GM21528 (cell line): Measurements from ENCODE around the gene LDLRAD3.

ENCODE experiments used
- ATAC-seq: cut with Tn5 transposase; IDR thresholded peaks from one replicate; pipeline ENCODE4 v1.9.1; 2021; ENCODE audit warnings: mild to moderate bottlenecking, moderate library complexity; ENCODE audit not compliant: unreplicated experiment, low FRiP score

LDLRAD3 gene

DNA sequence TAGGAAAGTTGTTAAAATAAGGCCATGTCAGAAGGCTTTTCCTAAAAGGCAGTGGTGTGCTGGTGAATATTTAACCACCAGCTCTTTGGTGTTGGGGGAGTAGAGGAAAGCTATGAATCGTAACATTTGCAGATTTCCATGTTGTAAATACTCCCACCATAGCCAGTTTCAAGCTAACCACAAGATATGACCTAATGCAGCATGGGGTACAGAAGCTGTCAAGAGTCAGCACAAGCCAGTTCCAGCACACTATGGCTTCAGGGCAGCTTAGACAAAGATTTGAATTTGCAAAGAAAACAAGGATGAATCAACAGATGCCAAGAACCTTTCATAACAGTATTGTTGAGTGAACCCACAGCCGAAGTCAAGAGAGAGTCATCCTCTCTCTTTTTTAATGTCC, 305.4 kb downstream of the LDLRAD3 start:
- no peak for ATAC-seq

DNA sequence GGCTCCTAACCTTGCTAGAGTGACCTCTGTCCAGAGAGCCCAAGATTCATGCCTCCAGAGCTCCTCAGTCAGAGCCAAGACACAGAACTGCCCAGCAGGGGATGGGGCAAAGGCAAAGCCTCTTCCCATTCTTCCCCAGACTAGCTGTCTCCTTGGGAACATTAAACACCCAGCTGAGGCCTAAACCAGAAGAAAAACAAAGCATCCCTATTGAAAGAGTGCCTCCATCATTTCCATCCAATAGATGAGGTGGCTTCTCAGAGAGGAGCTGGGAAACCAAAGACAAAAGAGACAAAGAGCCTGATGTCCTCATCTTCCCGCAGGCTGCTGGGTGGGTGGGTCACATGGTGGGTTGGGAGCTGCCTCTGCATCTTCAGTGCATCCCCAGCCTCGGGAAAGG, 308.0 kb downstream of the LDLRAD3 start:
- ATAC-seq, result no peak

- ATAC-seq, result no peak
Measured at GRCh38 chr11:36253238-36253637, 309.4 kb downstream of the LDLRAD3 start.

DNA sequence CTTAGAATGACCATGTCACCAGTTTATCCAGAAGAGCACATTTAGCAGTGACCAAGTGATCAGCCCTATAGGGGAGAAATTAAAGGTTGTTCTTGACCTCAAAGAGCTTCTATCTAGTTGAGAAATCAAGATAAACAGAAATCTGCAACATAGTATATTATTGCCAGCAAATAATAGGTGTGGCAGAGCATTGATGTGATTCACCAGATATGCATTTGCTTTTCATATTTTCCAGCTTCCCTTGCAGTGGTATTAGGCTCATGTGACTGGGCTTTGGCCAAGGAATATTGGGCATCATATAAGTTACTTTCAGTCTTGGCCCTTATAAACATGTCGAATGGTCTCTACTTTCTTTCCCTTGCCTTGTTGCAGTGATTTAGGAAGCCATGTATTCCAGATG, 310.9 kb downstream of the LDLRAD3 start:
- no peak for ATAC-seq

- no peak for ATAC-seq
Measured at GRCh38 chr11:36257351-36257750, 313.5 kb downstream of the LDLRAD3 start.

- no peak for ATAC-seq
Measured at GRCh38 chr11:36258730-36259360, 315.0 kb downstream of the LDLRAD3 start.

- no peak for ATAC-seq
Measured at GRCh38 chr11:36261094-36261493, 317.2 kb downstream of the LDLRAD3 start.

DNA sequence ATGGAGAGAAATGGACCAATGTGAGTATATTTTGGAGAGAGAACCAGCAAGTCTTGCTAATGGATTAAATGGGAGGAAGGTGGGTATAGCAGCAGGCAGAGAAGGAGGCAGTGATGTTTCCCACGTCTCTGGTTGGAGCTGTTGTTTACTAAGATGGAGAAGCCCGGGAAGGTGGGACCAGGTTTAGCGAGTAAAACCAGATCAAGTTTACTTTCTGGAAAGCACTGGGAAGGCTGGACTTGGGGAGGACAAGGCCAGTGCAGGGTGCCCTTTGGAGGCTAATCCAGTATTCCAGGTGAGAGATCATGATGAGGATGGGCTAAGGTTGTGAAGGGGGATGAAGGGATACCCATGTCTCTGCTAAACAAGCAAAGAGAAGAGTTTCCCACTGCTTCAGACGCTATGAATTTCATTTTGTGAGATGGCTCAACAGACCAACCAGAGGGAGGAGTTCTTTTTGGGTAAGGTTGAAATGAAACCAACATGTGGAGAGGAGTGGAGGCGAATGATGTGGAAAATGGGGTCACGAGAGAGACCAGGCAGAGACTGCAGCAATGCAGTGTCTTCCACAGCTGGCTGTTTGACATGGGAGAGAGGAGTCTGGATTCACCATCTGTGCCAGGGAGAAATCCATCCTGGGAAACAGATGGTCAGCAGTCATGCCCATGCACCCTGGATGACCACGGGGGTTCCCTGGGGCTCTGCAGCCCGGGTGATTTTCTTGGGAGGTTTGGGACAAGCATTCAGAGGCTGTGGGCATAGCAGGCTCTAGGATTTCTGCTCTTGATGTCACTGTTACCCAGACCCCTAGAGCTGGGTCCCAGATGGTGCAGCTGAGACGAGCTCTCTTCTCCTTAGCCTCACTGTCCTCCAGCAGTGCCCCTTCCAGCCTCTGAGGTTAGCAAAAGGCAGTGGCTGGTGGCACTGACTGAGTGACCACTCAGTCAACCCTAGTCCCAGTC, 320.4 kb downstream of the LDLRAD3 start:
- no peak for ATAC-seq

- no peak for ATAC-seq
Measured at GRCh38 chr11:36264973-36265344, 321.1 kb downstream of the LDLRAD3 start.

GRCh38 chr11:36265793-36266628, 322.1 kb downstream of the LDLRAD3 start:
- peak; percentile 75 for ATAC-seq

DNA sequence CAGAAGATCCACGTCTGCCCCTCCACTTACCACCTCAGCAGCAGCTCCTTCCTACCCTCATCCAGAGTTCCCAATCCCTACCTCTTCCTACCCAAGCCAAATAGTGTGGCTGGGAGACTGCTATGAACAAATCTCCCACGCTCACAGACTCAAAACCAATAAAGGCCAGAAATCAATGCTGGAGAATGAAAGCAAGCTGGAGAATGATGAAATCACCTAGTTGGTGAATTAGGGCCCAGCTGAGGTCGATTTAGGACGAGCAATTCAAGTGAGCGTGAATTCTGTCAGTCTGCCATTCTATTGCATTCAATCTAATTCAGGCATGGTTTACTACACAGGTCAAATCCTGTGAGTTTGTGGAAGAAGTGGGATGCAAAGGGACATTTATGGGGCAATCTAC, 322.9 kb downstream of the LDLRAD3 start:
- no peak for ATAC-seq

- ATAC-seq, result no peak
Measured at GRCh38 chr11:36268337-36268985, 324.6 kb downstream of the LDLRAD3 start.

- no peak for ATAC-seq
Measured at GRCh38 chr11:36270701-36271100, 326.8 kb downstream of the LDLRAD3 start.

DNA sequence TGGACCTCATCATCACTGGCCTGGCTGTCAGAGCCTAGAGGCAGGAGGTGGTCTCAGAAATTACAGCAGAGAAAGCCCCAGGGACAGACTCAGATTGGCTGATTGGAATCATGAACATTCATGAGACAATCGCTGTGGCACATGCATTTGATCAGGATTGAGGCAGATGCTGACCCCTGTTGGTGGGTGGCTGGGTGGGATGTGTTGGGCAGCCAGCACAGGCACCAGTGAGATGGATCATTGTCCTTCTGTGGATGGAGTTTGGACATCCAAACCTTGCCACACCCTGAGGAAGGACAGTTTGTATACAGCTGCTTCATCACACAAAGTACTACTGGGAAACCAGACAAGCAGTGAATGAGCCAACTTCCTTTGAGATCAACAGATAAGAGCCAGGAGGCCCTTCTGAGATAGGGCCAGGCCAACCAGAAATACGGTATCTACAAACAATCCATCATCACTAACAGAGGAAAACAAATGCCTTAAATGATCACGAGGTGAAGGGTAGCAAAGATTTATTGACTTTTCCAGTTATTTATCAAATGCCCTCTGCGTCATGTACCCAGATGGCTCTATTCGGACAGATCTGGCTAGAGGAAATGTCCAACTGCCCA, 328.0 kb downstream of the LDLRAD3 start:
- ATAC-seq, result no peak

GRCh38 chr11:36273110-36273509, 329.2 kb downstream of the LDLRAD3 start:
- no peak for ATAC-seq

- ATAC-seq, result no peak
Measured at GRCh38 chr11:36274414-36274813, 330.6 kb downstream of the LDLRAD3 start.

GRCh38 chr11:36278531-36279282, 334.8 kb downstream of the LDLRAD3 start:
- no peak for ATAC-seq

- ATAC-seq, result no peak
Measured at GRCh38 chr11:36280531-36280930, 336.7 kb downstream of the LDLRAD3 start.
